ENCODE results near the gene TPM1. TPM values are rescaled to one million over a fixed set of nuclear protein-coding genes. Genes with fewer than 3 reads are reported as not detected.

The TPM1 gene
- total and polyA plus RNA-seq, 9 of the 15 experiments (the other 6 are each of a cell fraction or from before 2014, with no cell fraction given): 8.1 to 53.9 (median 43.1) TPM

- no peak for TF ChIP-seq USF1 (CRISPR knock-in tag; IDR thresholded peaks at IDR 0.05)
- TF ChIP-seq, protein P1, sequence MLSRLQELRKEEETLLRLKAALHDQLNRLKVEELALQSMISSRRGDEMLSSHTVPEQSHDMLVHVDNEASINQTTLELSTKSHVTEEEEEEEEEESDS (CRISPR knock-in tag; IDR thresholded peaks at IDR 0.05): no peak
- no peak for TF ChIP-seq MAZ (CRISPR knock-in tag; conservative IDR thresholded peaks at IDR 0.05 in 1 of 2, IDR thresholded peaks at IDR 0.05 in 1 of 2)
- TF ChIP-seq GTF2A2 (tag; IDR thresholded peaks at IDR 0.05): no peak
- TF ChIP-seq, protein P2, sequence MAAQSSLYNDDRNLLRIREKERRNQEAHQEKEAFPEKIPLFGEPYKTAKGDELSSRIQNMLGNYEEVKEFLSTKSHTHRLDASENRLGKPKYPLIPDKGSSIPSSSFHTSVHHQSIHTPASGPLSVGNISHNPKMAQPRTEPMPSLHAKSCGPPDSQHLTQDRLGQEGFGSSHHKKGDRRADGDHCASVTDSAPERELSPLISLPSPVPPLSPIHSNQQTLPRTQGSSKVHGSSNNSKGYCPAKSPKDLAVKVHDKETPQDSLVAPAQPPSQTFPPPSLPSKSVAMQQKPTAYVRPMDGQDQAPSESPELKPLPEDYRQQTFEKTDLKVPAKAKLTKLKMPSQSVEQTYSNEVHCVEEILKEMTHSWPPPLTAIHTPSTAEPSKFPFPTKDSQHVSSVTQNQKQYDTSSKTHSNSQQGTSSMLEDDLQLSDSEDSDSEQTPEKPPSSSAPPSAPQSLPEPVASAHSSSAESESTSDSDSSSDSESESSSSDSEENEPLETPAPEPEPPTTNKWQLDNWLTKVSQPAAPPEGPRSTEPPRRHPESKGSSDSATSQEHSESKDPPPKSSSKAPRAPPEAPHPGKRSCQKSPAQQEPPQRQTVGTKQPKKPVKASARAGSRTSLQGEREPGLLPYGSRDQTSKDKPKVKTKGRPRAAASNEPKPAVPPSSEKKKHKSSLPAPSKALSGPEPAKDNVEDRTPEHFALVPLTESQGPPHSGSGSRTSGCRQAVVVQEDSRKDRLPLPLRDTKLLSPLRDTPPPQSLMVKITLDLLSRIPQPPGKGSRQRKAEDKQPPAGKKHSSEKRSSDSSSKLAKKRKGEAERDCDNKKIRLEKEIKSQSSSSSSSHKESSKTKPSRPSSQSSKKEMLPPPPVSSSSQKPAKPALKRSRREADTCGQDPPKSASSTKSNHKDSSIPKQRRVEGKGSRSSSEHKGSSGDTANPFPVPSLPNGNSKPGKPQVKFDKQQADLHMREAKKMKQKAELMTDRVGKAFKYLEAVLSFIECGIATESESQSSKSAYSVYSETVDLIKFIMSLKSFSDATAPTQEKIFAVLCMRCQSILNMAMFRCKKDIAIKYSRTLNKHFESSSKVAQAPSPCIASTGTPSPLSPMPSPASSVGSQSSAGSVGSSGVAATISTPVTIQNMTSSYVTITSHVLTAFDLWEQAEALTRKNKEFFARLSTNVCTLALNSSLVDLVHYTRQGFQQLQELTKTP (IDR thresholded peaks at IDR 0.05; ENCODE audit: low read depth in 1 of 2, partially characterized antibody in 2 of 2): peak in 1 of 2 experiments; percentile 23
- TF ChIP-seq YY1 (IDR thresholded peaks at IDR 0.05; ENCODE audit: borderline replicate concordance in 1 of 3, control insufficient read depth in 1 of 3, extremely low read depth in 1 of 3, insufficient read depth in 3 of 3, insufficient read length in 1 of 3, insufficient replicate concordance in 2 of 3, low read depth in 1 of 3, low read length in 2 of 3): peak in 1 of 3 experiments; percentile 12
- no peak for TF ChIP-seq FOXA1 (IDR thresholded peaks at IDR 0.05; ENCODE audit: borderline replicate concordance)
- TF ChIP-seq RBBP5 (IDR thresholded peaks at IDR 0.05; ENCODE audit: borderline replicate concordance, insufficient read depth, low read length, poor library complexity, severe bottlenecking): peak; percentile 2
- TF ChIP-seq ZNF644 (tag; IDR thresholded peaks at IDR 0.05; ENCODE audit: low read depth): no peak
- no peak for TF ChIP-seq ZSCAN32 (CRISPR knock-in tag; IDR thresholded peaks at IDR 0.05)
- no peak for TF ChIP-seq HMGXB4 (CRISPR knock-in tag; IDR thresholded peaks at IDR 0.05)
- no peak for TF ChIP-seq TGIF2 (CRISPR knock-in tag; IDR thresholded peaks at IDR 0.05)
- TF ChIP-seq, protein P3, sequence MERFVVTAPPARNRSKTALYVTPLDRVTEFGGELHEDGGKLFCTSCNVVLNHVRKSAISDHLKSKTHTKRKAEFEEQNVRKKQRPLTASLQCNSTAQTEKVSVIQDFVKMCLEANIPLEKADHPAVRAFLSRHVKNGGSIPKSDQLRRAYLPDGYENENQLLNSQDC (CRISPR knock-in tag; IDR thresholded peaks at IDR 0.05): no peak
- no peak for TF ChIP-seq ZBTB12 (CRISPR knock-in tag; IDR thresholded peaks at IDR 0.05)
- TF ChIP-seq ZNF175 (CRISPR knock-in tag; IDR thresholded peaks at IDR 0.05; ENCODE audit: low read depth): no peak
- TF ChIP-seq FOXJ2 (tag; IDR thresholded peaks at IDR 0.05): no peak
These were observed 6.5 kb downstream of the TPM1 start (continued) for GRCh38 chr15:63048776-63049665.
